GM12875 (cell line): Measurements from ENCODE around the gene C20orf204.
A peak's percentile ranks its signal among the peaks of the same experiment; 100 is the strongest.

Experiments used
- H3K4me3 ChIP-seq: one replicate; pipeline ENCODE4 v1.5.1; 2011; ENCODE audit warnings: low read depth, low read length, control low read depth
- TF ChIP-seq, protein P1 (sequence below): IDR thresholded peaks from 2 replicates; pipeline ENCODE4 v1.5.1; 2011; ENCODE audit warnings: low read depth, mild to moderate bottlenecking, control low read depth, inconsistent platforms, low read length, moderate library complexity, borderline replicate concordance; ENCODE audit not compliant: insufficient read depth

C20orf204 gene

DNA sequence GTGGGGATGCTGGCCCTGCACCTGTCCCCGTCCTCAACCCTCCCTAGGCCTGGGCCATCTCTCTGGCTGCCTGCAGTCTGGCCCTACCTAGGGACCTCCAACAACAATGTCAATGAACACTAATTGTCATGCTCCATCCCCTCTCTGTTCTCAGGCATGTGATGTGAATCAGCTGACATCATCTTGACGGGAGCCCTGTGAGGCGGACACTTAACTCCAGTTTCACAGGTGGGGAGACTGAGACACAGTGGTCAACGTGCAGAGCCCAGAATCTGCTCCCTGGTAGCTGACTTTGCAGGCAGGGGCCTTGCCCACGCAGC is 26.3 kb downstream of the C20orf204 start:
- H3K4me3 ChIP-seq, result no peak overlapping the region
- TF ChIP-seq, protein P1, sequence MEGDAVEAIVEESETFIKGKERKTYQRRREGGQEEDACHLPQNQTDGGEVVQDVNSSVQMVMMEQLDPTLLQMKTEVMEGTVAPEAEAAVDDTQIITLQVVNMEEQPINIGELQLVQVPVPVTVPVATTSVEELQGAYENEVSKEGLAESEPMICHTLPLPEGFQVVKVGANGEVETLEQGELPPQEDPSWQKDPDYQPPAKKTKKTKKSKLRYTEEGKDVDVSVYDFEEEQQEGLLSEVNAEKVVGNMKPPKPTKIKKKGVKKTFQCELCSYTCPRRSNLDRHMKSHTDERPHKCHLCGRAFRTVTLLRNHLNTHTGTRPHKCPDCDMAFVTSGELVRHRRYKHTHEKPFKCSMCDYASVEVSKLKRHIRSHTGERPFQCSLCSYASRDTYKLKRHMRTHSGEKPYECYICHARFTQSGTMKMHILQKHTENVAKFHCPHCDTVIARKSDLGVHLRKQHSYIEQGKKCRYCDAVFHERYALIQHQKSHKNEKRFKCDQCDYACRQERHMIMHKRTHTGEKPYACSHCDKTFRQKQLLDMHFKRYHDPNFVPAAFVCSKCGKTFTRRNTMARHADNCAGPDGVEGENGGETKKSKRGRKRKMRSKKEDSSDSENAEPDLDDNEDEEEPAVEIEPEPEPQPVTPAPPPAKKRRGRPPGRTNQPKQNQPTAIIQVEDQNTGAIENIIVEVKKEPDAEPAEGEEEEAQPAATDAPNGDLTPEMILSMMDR, result no peak

DNA sequence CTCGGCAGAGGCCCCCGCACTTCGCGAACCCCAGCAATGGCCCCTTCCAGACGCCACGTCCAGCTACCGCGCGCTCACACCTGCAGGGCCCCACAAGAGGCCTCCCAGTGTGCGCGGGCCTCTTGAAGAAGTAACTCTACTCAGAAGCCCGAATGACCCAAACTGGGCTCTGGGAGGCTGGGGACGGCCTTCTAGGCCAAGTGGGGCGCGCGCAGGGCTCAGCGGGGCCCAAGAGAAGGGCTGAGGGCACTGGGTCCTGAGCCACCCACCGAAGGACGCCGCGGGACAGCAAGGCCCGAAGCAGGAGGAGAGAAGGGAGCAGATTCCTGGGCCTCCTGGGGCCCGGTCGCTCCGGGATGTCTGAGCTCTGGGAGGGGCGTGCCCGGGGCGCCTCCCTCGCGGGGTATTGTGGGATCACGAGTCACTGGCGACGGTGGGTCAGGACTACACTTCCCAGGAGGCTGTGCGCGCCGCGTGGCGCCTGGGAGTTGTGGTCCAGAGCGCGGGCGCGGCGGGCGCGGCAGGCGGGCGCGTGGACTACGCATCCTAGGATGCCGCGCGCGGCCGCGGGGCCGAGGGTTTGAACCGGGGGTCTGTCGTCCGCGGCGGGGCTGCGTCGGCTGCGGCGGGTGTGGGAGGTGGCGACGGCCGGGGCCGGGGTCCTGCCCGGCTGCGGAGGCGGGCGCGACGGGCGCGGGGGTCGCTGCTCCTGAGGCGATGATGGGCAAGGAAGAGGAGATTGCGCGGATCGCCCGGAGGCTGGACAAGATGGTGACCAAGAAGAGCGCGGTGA is 26.8 kb downstream of the C20orf204 start, which contains the start of gene TCEA2:
Gene TCEA2, plus strand, starts transcription at position 603 of the 793 bp plus-strand sequence. Its CDS starts 115 bp downstream, at position 718.
- peak within 1 kb of the TSS; percentile 70 for H3K4me3 ChIP-seq
- TF ChIP-seq, protein P1, result no peak

DNA sequence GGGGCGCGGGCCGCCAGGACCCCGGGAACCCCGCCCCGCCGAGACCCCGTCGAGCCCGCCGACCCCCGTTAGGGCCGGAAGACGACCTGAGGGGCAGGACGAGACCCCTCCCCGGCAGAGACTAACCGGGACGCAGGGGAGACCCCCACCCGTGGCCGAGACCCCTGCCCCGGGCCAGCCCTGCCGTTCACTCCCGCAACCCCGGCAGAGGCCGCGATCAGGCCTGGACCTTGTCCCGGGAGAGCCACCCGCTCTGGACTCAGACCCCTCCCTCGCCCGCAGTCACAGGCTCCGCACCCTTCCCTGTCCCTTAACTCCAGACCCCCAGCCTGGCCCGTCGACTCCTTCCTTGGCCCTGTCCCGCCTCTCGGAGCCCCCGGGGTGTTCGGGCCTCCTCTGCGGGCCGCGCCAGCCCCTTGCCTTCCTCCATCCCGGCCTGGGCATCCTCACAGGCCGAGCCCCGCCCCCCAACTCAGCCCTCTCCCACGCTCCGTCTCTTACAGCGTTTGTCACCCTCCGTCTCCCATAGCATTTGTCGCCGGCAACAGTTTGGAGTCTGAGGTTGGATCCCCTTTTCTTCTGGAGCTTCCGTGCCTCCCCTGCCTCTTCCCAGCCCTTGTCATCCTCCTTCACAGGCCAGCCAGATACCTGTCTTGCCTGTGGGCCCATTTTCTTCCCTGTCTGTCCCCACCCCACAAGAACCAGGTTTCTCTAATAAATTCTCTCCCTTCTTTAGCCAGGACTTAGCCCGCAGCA is 27.6 kb downstream of the C20orf204 start:
- TF ChIP-seq, protein P1, result no peak
- H3K4me3 ChIP-seq, result peak overlapping the region; percentile 70

DNA sequence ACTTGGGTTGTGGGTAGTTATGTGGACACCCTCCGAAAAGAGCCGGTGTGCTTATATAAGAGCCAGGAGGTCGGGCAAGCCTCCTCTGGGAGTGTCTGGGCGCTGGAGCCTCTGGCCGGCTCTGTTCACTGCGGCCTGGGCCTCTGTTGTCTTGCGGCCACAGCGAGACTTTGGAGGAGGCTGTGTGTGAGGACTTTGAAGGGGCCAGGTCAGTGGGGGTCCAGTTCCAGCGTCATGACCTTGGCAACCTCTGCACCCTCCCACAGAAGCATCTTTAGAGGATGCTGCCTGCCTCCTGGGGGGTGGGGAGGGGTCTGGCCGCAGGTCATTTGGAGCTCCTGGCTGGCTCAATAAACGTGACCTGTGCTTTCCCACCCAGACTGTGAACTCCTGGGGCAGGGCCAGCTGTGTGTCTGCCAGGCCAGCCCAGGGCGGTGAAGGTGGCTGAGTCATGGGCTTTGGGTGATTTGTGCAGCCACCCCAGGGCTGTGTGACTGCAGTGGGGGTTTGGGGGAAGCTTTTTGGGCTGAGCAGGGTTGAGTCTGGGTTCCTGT is 28.2 kb downstream of the C20orf204 start:
- H3K4me3 ChIP-seq, result no peak overlapping the region
- TF ChIP-seq, protein P1, result no peak

DNA sequence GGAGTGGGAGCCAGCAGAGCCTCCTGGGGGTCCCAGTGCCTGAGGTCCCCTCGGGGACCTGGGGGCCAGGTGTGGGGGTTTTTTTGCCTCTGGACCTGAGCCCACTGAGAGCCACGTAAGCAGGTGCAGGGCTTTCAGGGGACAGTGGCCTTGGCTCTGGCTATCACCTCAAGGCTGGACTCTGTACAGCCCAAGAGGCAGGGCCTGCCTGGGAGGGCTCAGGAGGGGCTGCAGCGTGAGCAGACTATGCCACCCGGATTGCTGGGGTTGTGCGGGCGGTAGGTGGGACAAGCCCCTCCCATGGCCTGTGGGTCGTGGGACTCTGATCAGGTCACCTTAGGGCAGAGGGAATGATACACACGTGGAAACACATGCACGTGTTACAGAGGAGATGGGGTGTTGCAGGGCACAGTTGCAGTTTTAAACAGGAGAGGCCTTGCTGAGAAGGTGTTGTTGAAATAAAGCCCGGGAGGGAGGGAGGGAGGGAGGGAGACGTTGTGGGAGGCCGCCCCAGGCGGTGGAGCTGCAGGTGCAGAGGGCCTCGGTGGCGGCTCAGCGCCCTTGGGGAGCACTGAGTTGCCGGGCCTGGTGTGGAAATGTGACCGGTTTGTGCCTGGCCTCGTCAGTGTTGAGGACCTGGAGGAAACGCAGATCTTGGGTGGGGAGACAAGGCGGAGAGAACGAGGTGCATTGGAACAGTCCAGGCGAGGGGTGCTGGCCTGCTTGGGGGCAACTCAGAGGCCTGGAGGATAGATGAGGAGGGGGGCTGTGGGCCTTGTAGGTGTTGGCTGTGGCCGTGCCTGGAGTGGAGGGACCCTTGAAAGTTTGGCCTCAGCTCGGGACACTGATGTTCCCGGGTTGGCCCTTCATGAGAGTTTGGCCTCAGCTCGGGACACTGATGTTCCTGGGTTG is 29.3 kb downstream of the C20orf204 start:
- TF ChIP-seq, protein P1, result no peak
- no peak overlapping the region for H3K4me3 ChIP-seq

DNA sequence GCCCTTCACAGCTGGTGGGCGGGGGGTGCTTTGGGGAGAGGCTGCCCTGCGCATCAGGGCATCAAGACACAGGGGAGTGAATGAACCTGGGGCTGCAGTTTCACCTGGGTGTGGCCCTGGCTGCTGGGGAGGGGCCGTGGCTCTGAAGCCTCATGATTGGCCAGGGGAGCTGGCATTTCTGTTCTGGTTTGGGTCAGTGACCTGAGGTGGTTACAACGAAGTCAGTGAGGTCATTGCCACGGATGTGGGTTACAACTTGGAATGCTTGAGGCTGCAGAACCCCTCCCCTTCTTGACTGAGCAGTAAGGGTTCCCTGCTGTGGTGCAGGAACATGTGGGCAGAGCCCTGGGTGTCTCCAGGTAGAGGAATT is 30.0 kb downstream of the C20orf204 start:
- TF ChIP-seq, protein P1, result no peak
- no peak overlapping the region for H3K4me3 ChIP-seq
